ENCODE data around the gene HNRNPLL.
A peak's percentile ranks its signal among the peaks of the same experiment; 100 is the strongest.

HNRNPLL gene

DNA sequence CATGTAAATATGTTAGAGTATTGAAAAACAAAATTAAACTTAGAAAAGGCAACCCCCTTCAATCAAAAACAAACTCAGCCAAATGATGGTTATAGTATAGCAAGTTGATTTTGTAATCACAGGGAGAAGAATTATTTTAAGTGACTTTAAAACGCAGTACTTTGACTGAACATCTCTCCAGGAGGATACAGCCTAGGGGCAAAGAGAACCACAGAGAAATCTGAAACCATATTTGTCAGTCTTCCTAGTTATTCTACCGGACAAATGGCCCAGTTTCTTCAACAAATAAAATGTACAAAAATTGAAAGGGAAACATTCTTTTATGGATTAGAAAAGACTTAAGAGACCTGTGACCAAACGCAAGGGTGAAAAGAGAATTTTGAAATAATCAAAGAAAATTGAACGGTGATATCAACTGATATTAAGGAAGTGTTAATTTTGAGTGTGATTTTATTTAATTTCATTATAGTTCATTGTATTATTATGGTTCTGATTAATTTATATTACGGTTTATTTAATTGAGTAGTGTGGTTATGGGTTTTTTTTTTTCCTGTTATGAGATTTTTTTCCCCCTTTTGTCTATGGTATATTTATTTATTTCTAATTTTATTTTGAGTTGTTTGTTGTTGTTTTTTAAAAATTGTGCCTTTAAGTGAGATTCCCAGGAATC lies 75.3 kb downstream of the HNRNPLL start:
- no peak for DNase-seq (ENCODE audit: low read depth)
- no peak for TF ChIP-seq CTCF (IDR thresholded peaks at IDR 0.05; ENCODE audit: control insufficient read depth, extremely low read depth, insufficient read depth)
- H3K4me3 ChIP-seq (ENCODE audit: low read depth, low read length), result no peak overlapping the region

- no peak overlapping the region for H3K4me3 ChIP-seq (ENCODE audit: low read depth, low read length)
- no peak for DNase-seq (ENCODE audit: low read depth)
- no peak for TF ChIP-seq CTCF (IDR thresholded peaks at IDR 0.05; ENCODE audit: control insufficient read depth, extremely low read depth, insufficient read depth)
Measured at GRCh38 chr2:38526195-38526594, 76.5 kb downstream of the HNRNPLL start.

- DNase-seq (ENCODE audit: low read depth), result no peak
- no peak for TF ChIP-seq CTCF (IDR thresholded peaks at IDR 0.05; ENCODE audit: control insufficient read depth, extremely low read depth, insufficient read depth)
- no peak overlapping the region for H3K4me3 ChIP-seq (ENCODE audit: low read depth, low read length)
Measured at GRCh38 chr2:38524580-38524979, 78.1 kb downstream of the HNRNPLL start.

DNA sequence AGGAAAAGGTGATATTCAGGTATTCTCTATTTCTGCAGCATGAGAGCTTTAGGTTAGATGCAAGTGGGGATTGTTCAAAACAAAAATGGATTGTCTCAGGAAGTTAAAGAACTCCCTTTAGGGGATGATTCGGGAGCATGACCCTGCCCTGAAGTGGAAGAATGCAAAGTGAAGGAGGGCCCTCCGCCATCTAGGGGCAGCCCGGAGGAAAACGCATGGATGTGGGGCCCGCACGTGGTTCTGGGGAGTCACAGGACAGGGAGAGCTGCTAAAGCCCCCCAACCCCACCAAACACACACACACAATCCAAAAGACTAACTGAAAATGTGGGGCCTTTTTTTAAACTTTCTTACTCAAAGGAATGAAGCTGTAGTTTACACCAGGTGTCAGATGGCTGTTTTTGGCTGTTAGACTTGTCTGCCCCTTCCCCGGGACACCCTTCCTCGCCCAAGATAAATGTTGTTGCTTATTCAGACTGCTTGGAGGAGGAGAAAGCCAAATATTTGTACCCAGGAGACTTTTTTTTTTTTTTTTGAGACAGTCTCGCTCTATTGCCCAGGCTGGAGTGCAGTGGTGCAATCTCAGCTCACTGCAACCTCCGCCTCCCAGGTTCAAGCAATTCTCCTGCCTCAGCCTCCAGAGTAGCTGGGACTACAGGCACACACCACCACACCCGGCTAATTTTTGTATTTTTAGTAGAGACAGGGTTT lies 78.8 kb downstream of the HNRNPLL start:
- peak; percentile 9; the same call in 1 of the 2 replicates for TF ChIP-seq CTCF (IDR thresholded peaks at IDR 0.05; ENCODE audit: control insufficient read depth, extremely low read depth, insufficient read depth)
- no peak for DNase-seq (ENCODE audit: low read depth)
- no peak overlapping the region for H3K4me3 ChIP-seq (ENCODE audit: low read depth, low read length)

DNA sequence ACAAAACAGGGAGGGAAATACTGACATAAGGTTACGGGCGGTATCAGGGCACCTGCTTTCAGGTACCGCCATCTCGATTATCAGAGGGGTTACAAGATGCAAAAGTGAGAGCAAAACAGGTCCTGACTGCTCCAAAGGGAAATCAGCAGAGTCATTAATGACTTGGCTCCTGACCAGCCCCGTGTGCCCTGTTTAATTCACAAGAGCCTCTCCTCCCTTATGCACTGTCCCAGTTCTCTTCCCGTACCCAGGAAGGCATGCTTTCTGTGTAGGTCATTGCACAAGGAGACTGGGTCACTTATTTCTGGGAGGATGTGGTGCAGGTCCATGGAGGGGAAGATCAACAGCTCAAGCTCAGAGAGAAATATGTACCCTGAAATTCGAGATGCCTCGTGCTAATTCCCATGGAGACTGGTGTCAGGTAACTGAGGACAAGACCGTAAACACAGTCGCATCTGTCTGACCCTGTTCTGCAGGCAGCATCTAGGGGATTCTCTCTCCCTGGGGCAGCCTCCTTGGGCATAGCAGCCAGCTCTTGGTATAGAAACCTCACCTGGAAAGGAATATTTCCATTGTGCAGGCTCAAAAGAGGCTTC lies 79.9 kb downstream of the HNRNPLL start:
- TF ChIP-seq CTCF (IDR thresholded peaks at IDR 0.05; ENCODE audit: control insufficient read depth, extremely low read depth, insufficient read depth), result no peak
- DNase-seq (ENCODE audit: low read depth), result no peak
- H3K4me3 ChIP-seq (ENCODE audit: low read depth, low read length), result no peak overlapping the region

DNA sequence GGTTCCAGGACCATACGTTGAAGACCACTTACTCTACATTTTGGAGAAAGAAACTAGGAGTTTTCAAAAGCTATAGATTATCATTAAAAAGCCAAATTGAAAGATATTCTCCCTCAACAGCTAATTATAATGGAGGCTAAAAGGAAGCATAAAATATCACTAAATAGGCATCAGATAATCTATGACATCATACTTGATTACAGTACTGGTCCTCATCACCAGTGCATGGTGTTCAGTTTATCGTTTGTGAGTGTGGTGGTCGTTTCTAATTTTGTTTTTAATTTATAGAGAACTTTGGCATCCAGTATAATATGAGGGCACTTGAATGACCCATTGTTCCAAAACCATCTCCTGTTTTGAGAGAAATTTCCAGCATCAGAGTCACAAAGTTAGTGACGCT lies 80.9 kb downstream of the HNRNPLL start:
- H3K4me3 ChIP-seq (ENCODE audit: low read depth, low read length), result no peak overlapping the region
- no peak for DNase-seq (ENCODE audit: low read depth)
- no peak for TF ChIP-seq CTCF (IDR thresholded peaks at IDR 0.05; ENCODE audit: control insufficient read depth, extremely low read depth, insufficient read depth)
